DND-41 (cell line): ENCODE data around the gene DEFB114.

Experiments used
- ATAC-seq: fragments of 200-7000 bp; cut with Tn5 transposase; 3 replicates; pipeline ENCODE4 v1.9.1; 2021; ENCODE audit warnings: low read depth; ENCODE audit not compliant: insufficient read depth
- DNase-seq: peaks from one replicate; pipeline ENCODE4 v3.0.0-alpha.2; 2020
- H2AFZ ChIP-seq: 2 replicates; pipeline ENCODE4 v1.6.0; 2012; ENCODE audit warnings: low read depth, low read length
- H3K27ac ChIP-seq: 2 replicates; pipeline ENCODE4 v1.5.1; 2012; ENCODE audit warnings: low read length, inconsistent platforms
- H3K27me3 ChIP-seq: fragments of 200-600 bp; sonication (generic); 2 replicates; pipeline ENCODE4 v1.6.0; 2012; ENCODE audit warnings: low read length, mild to moderate bottlenecking, inconsistent platforms; ENCODE audit not compliant: insufficient read depth, poor library complexity
- H3K36me3 ChIP-seq: 2 replicates; pipeline ENCODE4 v1.5.1; 2012; ENCODE audit warnings: low read length, inconsistent platforms; ENCODE audit not compliant: insufficient read depth
- H3K4me1 ChIP-seq: 2 replicates; pipeline ENCODE4 v1.5.1; 2012; ENCODE audit warnings: mild to moderate bottlenecking, low read length; ENCODE audit not compliant: insufficient read depth
- H3K4me2 ChIP-seq: 2 replicates; pipeline ENCODE4 v1.6.0; 2012; ENCODE audit warnings: mild to moderate bottlenecking, moderate library complexity, low read length, inconsistent platforms; ENCODE audit not compliant: insufficient read depth
- H3K4me3 ChIP-seq, 2 experiments: fragments of 200-600 bp in 1 of 2; shearing (Covaris generic) in 1 of 2; 2 replicates each; pipeline ENCODE4 v1.5.1; 2012 to 2016; ENCODE audit warnings: inconsistent platforms in 2 of 2, low read length in 2 of 2, mild to moderate bottlenecking in 2 of 2, low read depth in 1 of 2, moderate library complexity in 1 of 2
- H3K79me2 ChIP-seq: 2 replicates; pipeline ENCODE4 v1.6.0; 2012; ENCODE audit warnings: low read length, inconsistent platforms; ENCODE audit not compliant: insufficient read depth
- H3K9ac ChIP-seq: 2 replicates; pipeline ENCODE4 v1.6.0; 2012; ENCODE audit warnings: low read depth, mild to moderate bottlenecking, inconsistent platforms, low read length, moderate library complexity
- H3K9me3 ChIP-seq: 2 replicates; pipeline ENCODE4 v1.5.1; 2012; ENCODE audit warnings: low read length, moderate library complexity, mild to moderate bottlenecking, inconsistent platforms; ENCODE audit not compliant: insufficient read depth, severe bottlenecking
- H4K20me1 ChIP-seq: 2 replicates; pipeline ENCODE4 v1.6.0; 2012; ENCODE audit warnings: low read length; ENCODE audit not compliant: insufficient read depth
- CTCF ChIP-seq: IDR thresholded peaks from 2 replicates; pipeline ENCODE4 v1.5.1; 2012; ENCODE audit warnings: borderline replicate concordance, low read length, moderate library complexity, mild to moderate bottlenecking; ENCODE audit not compliant: poor library complexity, severe bottlenecking; ENCODE audit errors: extremely low read depth
- EZH2 ChIP-seq: IDR thresholded peaks from 3 replicates; pipeline ENCODE4 v1.6.1; 2012; ENCODE audit warnings: borderline replicate concordance, low read depth, mild to moderate bottlenecking, moderate library complexity, low read length, inconsistent platforms; ENCODE audit not compliant: severe bottlenecking

DEFB114 gene

GRCh38 chr6:49988900-49989299 is 24.9 kb upstream of the DEFB114 start:
- Histone ChIP-seq H3K4me2 (no peak overlapping the region), H3K4me1 (no peaks in the 10 kb centered on the region), H3K36me3 (no peaks in the 10 kb centered on the region), H3K27ac (no peak overlapping the region), H2AFZ (no peak overlapping the region), H3K9ac (no peak overlapping the region), H3K4me3 (no peak overlapping the region), H3K79me2 (no peaks in the 10 kb centered on the region), H3K27me3 (no peaks in the 10 kb centered on the region), H3K9me3 (no peaks in the 10 kb centered on the region), H4K20me1 (no peaks in the 10 kb centered on the region)
- no peak for DNase-seq
- no peak for ATAC-seq
- TF ChIP-seq CTCF, result no peak
- no peak for TF ChIP-seq EZH2

DNA sequence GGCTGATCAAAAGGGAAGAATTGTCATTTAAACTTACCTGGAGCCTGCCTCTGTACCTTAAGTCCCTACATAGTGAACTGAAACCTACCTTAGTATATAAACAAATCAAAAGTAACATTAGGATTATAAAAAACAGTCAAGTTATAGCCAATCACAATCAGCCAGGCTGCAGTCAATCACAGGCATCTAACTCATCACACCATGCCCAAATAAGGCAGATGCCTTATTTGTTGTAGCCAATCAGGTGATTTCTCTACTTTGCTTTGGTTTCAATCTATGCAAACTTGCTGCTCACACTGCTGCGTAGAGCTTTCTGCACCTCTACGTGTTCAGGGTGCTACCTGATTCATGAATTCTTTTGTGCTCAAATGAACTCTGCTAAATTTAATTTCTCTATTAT is 23.8 kb upstream of the DEFB114 start:
- no peak for TF ChIP-seq EZH2
- H3K36me3 ChIP-seq, result no peaks in the 10 kb centered on the region

DNA sequence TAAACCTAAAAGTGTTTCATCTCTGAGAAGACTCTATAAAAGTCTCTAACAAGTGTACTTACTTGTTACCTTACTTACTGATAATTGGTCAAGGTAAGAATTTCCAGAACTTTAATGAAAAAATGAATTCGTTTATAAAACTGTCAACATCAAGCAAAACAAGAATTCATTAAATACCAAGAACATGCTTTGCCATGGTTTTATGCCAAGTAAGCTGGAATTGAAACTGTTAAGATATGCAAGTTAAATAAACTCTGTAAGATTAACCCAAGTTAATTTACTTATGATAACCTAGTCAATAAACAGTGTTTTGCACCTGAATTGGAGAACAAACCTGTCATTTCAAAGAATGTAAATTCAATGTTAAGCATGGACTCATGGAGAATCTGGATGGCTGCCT is 22.6 kb upstream of the DEFB114 start:
- TF ChIP-seq CTCF (no peak), EZH2 (no peak)
- ATAC-seq, result no peak
- Histone ChIP-seq H3K4me2 (no peak overlapping the region), H3K9me3 (no peaks in the 10 kb centered on the region), H3K9ac (no peak overlapping the region), H4K20me1 (no peaks in the 10 kb centered on the region), H3K4me1 (no peaks in the 10 kb centered on the region), H3K79me2 (no peaks in the 10 kb centered on the region), H3K27me3 (no peaks in the 10 kb centered on the region), H3K4me3 (no peak overlapping the region), H2AFZ (no peak overlapping the region), H3K36me3 (no peaks in the 10 kb centered on the region), H3K27ac (no peak overlapping the region)
- no peak for DNase-seq

More for the DNA sequence above, 23.8 kb upstream of the DEFB114 start:
- H3K79me2 ChIP-seq, result no peaks in the 10 kb centered on the region
- H3K4me2 ChIP-seq, result no peak overlapping the region
- ATAC-seq (no peak), DNase-seq (no peak)
- H2AFZ ChIP-seq, result no peak overlapping the region
- H3K4me1 ChIP-seq, result no peaks in the 10 kb centered on the region
- H3K9ac ChIP-seq, result no peak overlapping the region
- no peak overlapping the region for H3K27ac ChIP-seq
- no peaks in the 10 kb centered on the region for H3K9me3 ChIP-seq
- no peak overlapping the region for H3K4me3 ChIP-seq
- no peaks in the 10 kb centered on the region for H3K27me3 ChIP-seq
- no peaks in the 10 kb centered on the region for H4K20me1 ChIP-seq

DNA sequence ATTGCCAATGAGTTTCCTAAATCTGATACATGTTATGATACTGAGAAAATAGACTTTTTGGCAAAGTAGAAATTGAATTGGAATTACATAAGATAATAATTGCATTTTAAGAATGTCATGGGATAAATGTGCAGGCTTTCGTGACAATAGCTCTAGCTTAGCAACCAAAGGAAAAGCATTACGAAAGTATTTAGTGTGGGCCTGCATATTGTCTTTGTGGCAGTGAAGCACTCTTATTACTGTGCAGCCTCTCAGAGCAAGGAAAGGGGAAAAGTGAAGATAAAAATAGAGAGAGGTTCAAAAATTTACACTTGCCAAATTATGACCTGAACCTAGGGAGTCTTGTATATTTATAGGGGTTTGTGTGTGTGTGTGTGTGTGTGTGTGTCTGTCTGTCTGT is 18.1 kb upstream of the DEFB114 start:
- no peak for TF ChIP-seq EZH2
- no peak for TF ChIP-seq CTCF
- Histone ChIP-seq H3K4me3 (no peak overlapping the region), H3K27me3 (no peaks in the 10 kb centered on the region), H3K36me3 (no peaks in the 10 kb centered on the region), H3K27ac (no peak overlapping the region), H3K9me3 (no peaks in the 10 kb centered on the region), H3K79me2 (no peaks in the 10 kb centered on the region), H3K9ac (no peak overlapping the region), H4K20me1 (no peaks in the 10 kb centered on the region), H2AFZ (no peak overlapping the region), H3K4me1 (peaks cover 4% of the 10 kb centered on the region; the same call in 1 of the 2 replicates), H3K4me2 (no peak overlapping the region)
- ATAC-seq (no peak), DNase-seq (no peak)
